ENCODE measurements around the gene RASA3.
"Not testable (repeated sequence)": the region's sequence is repeated elsewhere in the genome, so short reads cannot be mapped to it uniquely, and the experiment has no call there.

RASA3 gene

GRCh38 chr13:114124431-114124830 is 8.0 kb downstream of the RASA3 start:
- Histone ChIP-seq H3K36me3 (ENCODE audit: insufficient read depth, low read length) (no peaks in the 10 kb centered on the region), H3K4me1 (ENCODE audit: insufficient read depth, low read length) (peaks cover 34% of the 10 kb centered on the region), H3K9me3 (ENCODE audit: low read length) (no peaks in the 10 kb centered on the region), H2AFZ (ENCODE audit: low read depth, low read length) (no peak overlapping the region), H3K4me3 (ENCODE audit: low read length) (no peak overlapping the region), H3K27me3 (ENCODE audit: insufficient read depth, low read length) (no peaks in the 10 kb centered on the region)

DNA sequence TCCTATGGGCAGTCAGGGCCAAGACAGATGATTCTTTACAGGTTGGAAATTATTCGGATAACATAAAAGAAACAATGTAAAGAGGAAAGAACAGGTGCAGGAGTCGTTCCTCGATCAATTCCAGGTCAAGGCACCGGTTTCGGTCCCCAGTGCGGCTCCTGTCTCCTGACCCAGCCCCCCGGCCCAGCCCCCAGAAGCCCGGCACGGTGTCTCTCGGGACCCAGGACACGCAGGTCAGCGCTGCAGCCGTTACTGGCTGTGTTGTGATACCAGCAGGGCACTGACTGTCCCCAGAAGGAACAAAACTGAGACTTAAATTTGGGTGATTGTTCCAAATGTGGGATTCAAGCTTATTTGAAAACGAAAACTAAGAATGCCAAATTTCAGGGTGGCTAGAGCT is 8.5 kb downstream of the RASA3 start:
- H2AFZ ChIP-seq (ENCODE audit: low read depth, low read length), result no peak overlapping the region
- H3K36me3 ChIP-seq (ENCODE audit: insufficient read depth, low read length), result no peaks in the 10 kb centered on the region
- H3K4me3 ChIP-seq (ENCODE audit: low read length), result no peak overlapping the region
- peaks cover 34% of the 10 kb centered on the region for H3K4me1 ChIP-seq (ENCODE audit: insufficient read depth, low read length)
- no peaks in the 10 kb centered on the region for H3K9me3 ChIP-seq (ENCODE audit: low read length)
- H3K27me3 ChIP-seq (ENCODE audit: insufficient read depth, low read length), result no peaks in the 10 kb centered on the region

DNA sequence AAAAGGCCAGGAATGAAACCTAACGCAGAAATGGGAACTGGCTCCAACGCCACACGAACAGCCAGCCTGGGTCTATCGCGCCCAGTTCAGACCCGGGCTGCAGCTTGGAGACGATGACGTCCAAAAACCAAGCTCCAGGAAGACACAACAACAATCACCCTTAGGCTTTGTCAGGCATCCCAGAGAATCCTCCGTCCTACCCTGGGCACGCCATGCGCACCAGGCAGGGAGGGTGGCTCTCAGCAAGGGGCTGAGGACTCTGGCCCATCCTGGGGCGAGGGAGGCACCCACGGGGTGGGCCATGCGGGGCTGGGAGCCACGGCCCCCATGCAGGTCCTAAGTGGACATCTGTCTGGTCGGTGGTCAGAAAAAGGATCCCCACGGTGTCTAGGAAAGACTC is 9.0 kb downstream of the RASA3 start:
- H3K4me1 ChIP-seq (ENCODE audit: insufficient read depth, low read length), result peaks cover 34% of the 10 kb centered on the region
- no peaks in the 10 kb centered on the region for H3K36me3 ChIP-seq (ENCODE audit: insufficient read depth, low read length)
- no peaks in the 10 kb centered on the region for H3K27me3 ChIP-seq (ENCODE audit: insufficient read depth, low read length)
- no peak overlapping the region for H3K4me3 ChIP-seq (ENCODE audit: low read length)
- no peaks in the 10 kb centered on the region for H3K9me3 ChIP-seq (ENCODE audit: low read length)
- H2AFZ ChIP-seq (ENCODE audit: low read depth, low read length), result no peak overlapping the region

DNA sequence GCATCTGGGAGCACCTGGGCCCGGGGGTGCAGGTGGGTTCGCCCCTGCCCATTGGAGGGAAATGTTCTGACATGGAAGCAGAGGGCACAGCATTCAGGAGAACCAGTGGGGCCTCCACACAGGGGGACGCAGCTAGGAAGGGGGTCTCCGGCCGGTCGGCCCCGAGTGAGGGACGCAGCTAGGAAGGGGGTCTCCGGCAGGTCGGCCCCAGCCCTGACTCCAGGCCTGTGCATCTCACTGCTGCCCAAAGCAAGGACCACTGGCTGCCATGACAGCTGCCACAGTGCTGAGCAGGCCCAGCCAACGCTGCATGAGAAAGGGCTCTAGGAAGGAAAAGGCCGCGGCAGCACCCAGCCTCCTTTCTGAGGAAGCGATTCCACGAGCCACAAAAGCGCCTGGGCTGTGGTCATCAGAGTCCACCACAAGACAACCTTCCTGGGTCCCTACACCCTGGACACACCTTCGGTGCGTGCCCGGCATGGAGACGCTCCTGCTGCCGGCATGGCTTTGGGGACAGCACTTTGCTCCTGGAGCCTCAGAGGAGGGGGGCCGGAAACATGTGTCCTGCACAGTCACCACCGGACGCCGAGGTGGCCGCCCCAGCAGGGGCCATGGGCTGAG is 9.7 kb downstream of the RASA3 start:
- Histone ChIP-seq H3K4me3 (ENCODE audit: low read length) (no peak overlapping the region), H3K36me3 (ENCODE audit: insufficient read depth, low read length) (no peaks in the 10 kb centered on the region), H3K27me3 (ENCODE audit: insufficient read depth, low read length) (no peaks in the 10 kb centered on the region), H3K4me1 (ENCODE audit: insufficient read depth, low read length) (peaks cover 35% of the 10 kb centered on the region), H2AFZ (ENCODE audit: low read depth, low read length) (no peak overlapping the region), H3K9me3 (ENCODE audit: low read length) (no peaks in the 10 kb centered on the region)

- no peak overlapping the region for H3K4me3 ChIP-seq (ENCODE audit: low read length)
- no peak overlapping the region for H2AFZ ChIP-seq (ENCODE audit: low read depth, low read length)
- no peaks in the 10 kb centered on the region for H3K9me3 ChIP-seq (ENCODE audit: low read length)
- H3K27me3 ChIP-seq (ENCODE audit: insufficient read depth, low read length), result no peaks in the 10 kb centered on the region
- H3K4me1 ChIP-seq (ENCODE audit: insufficient read depth, low read length), result peaks cover 35% of the 10 kb centered on the region
- H3K36me3 ChIP-seq (ENCODE audit: insufficient read depth, low read length), result no peaks in the 10 kb centered on the region
These were observed 10.3 kb downstream of the RASA3 start for GRCh38 chr13:114122127-114122511.

DNA sequence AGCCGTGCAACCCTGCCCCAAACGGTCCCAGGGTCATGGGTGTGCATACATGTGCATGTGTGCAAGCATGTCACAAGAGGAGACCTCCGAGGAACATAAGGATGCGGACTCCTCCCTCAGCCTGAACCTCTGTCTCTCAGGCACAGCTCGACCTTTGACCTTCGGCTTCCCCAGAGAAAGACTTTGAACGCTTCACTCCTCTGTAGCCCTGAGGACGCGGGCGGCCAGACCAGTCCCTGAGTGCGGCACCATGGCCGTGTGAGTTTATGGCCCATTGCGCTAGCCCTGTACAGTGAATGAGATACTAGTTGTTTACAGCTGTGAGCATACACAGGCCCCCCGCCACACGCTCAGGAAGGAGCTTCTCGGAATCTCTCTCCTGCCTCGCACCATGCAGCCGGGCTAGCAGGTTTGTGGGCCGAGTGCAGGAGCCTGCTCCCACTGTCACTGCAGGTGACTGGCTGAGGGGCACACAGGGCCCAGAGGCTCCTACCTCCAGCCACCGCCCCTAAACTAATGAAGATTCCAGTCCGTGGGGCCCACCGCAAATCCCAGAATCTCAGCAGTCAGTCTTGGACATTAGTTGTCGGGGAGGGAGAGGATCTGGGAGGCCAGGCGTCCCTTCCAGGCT is 10.8 kb downstream of the RASA3 start:
- Histone ChIP-seq H3K4me1 (ENCODE audit: insufficient read depth, low read length) (peaks cover 35% of the 10 kb centered on the region), H3K36me3 (ENCODE audit: insufficient read depth, low read length) (no peaks in the 10 kb centered on the region), H3K9me3 (ENCODE audit: low read length) (no peaks in the 10 kb centered on the region), H3K27me3 (ENCODE audit: insufficient read depth, low read length) (no peaks in the 10 kb centered on the region), H2AFZ (ENCODE audit: low read depth, low read length) (no peak overlapping the region), H3K4me3 (ENCODE audit: low read length) (no peak overlapping the region)

DNA sequence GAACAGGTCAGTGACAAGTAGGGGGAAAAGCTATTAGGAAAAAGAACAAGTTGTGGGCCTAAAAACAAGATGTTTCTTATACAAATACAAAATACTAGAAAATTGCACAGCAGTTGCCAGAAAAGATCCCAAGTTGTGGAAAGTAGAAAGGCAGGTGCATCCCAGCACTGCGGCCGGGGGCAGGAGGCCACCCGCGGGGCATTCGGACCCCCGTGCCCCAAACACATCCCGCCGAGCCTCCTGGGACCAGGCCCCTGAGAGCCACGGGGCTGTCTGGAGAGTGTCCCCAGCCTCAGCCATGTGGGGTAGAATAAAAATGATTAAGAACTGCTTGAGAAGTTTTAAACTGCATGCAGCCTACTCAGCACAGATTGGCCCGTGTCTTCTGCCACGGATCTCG is 11.4 kb downstream of the RASA3 start:
- Histone ChIP-seq H3K36me3 (ENCODE audit: insufficient read depth, low read length) (no peaks in the 10 kb centered on the region), H3K4me3 (ENCODE audit: low read length) (no peak overlapping the region), H3K27me3 (ENCODE audit: insufficient read depth, low read length) (no peaks in the 10 kb centered on the region), H2AFZ (ENCODE audit: low read depth, low read length) (no peak overlapping the region), H3K4me1 (ENCODE audit: insufficient read depth, low read length) (peaks cover 38% of the 10 kb centered on the region), H3K9me3 (ENCODE audit: low read length) (no peaks in the 10 kb centered on the region)

DNA sequence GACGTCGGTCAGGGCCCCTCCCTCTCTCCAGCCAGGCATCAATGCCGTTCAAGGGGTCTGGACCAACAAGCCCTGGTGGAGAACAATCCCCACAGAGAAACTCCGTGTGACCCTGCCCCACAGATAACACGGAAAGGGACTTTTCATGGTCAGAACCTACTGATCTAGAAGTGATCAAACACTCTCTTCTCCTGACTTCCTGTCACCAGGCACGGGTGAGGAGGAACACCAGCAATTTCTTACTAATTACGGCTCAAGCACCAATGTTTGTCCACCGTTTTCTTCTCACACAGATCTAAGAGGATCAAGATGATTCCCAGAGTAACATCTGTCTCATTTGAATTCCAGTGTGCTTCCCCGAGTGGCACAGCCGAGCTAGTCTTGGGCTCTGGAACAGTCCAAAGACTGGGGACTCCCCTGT is 11.8 kb downstream of the RASA3 start:
- Histone ChIP-seq H2AFZ (ENCODE audit: low read depth, low read length) (no peak overlapping the region), H3K9me3 (ENCODE audit: low read length) (no peaks in the 10 kb centered on the region), H3K36me3 (ENCODE audit: insufficient read depth, low read length) (no peaks in the 10 kb centered on the region), H3K4me3 (ENCODE audit: low read length) (no peak overlapping the region), H3K4me1 (ENCODE audit: insufficient read depth, low read length) (peaks cover 43% of the 10 kb centered on the region), H3K27me3 (ENCODE audit: insufficient read depth, low read length) (no peaks in the 10 kb centered on the region)

- H3K9me3 ChIP-seq (ENCODE audit: low read length), result no peaks in the 10 kb centered on the region
- H3K4me3 ChIP-seq (ENCODE audit: low read length), result no peak overlapping the region
- peaks cover 2% of the 10 kb centered on the region for H3K36me3 ChIP-seq (ENCODE audit: insufficient read depth, low read length)
- peaks cover 44% of the 10 kb centered on the region for H3K4me1 ChIP-seq (ENCODE audit: insufficient read depth, low read length)
- no peak overlapping the region for H2AFZ ChIP-seq (ENCODE audit: low read depth, low read length)
- H3K27me3 ChIP-seq (ENCODE audit: insufficient read depth, low read length), result no peaks in the 10 kb centered on the region
These were observed 13.2 kb downstream of the RASA3 start for GRCh38 chr13:114119196-114119595.

GRCh38 chr13:114118511-114119123 is 13.8 kb downstream of the RASA3 start:
- peaks cover 2% of the 10 kb centered on the region for H3K36me3 ChIP-seq (ENCODE audit: insufficient read depth, low read length)
- H3K27me3 ChIP-seq (ENCODE audit: insufficient read depth, low read length), result no peaks in the 10 kb centered on the region
- H3K9me3 ChIP-seq (ENCODE audit: low read length), result no peaks in the 10 kb centered on the region
- H2AFZ ChIP-seq (ENCODE audit: low read depth, low read length), result no peak overlapping the region
- H3K4me3 ChIP-seq (ENCODE audit: low read length), result no peak overlapping the region
- peaks cover 44% of the 10 kb centered on the region for H3K4me1 ChIP-seq (ENCODE audit: insufficient read depth, low read length)

DNA sequence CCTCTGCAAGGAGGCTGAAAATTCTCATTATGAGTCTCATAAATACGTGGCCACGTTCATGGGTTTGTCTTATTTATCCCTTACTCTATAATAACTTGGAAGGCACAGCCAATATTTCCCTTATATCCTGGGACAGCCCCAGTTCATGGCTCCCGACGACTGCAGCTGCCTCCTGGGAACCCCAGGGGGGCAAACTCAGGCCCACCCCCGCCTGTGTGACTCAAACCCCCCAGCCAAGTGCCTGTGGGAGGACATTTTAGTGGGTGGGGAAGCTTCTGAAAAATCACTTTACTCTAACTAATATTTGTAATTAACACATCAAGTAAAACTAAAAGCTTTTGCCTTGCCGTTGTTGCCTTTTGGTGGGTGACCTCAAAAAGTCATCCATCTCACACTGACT is 14.3 kb downstream of the RASA3 start:
- no peaks in the 10 kb centered on the region for H3K27me3 ChIP-seq (ENCODE audit: insufficient read depth, low read length)
- H3K9me3 ChIP-seq (ENCODE audit: low read length), result no peaks in the 10 kb centered on the region
- no peak overlapping the region for H3K4me3 ChIP-seq (ENCODE audit: low read length)
- peaks cover 47% of the 10 kb centered on the region for H3K4me1 ChIP-seq (ENCODE audit: insufficient read depth, low read length)
- H3K36me3 ChIP-seq (ENCODE audit: insufficient read depth, low read length), result peaks cover 2% of the 10 kb centered on the region
- no peak overlapping the region for H2AFZ ChIP-seq (ENCODE audit: low read depth, low read length)

DNA sequence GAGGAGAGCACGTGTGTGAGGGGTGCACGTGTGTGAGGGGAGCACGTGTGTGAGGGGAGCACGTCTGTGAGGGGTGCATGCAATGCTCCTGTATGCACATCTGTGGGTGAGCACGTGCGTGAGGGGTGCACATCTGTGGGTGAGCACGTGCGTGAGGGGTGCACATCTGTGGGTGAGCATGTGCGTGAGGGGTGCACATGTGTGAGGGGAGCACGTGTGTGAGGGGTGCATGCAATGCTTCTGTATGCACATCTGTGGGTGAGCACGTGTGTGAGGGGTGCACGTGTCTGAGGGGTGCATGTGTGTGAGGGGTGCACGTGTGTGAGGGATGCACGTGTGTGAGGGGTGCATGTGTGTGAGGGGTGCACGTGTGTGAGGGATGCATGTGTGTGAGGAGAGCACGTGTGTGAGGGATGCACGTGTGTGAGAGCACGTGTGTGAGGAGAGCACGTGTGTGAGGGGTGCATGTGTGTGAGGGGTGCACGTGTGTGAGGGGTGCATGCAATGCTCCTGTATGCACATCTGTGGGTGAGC is 15.0 kb downstream of the RASA3 start:
- H3K9me3 ChIP-seq (ENCODE audit: low read length); H2AFZ ChIP-seq (ENCODE audit: low read depth, low read length); H3K27me3 ChIP-seq (ENCODE audit: insufficient read depth, low read length); H3K36me3 ChIP-seq (ENCODE audit: insufficient read depth, low read length); H3K4me3 ChIP-seq (ENCODE audit: low read length): not testable (repeated sequence)
- H3K4me1 ChIP-seq (ENCODE audit: insufficient read depth, low read length), result peaks cover 53% of the 10 kb centered on the region

DNA sequence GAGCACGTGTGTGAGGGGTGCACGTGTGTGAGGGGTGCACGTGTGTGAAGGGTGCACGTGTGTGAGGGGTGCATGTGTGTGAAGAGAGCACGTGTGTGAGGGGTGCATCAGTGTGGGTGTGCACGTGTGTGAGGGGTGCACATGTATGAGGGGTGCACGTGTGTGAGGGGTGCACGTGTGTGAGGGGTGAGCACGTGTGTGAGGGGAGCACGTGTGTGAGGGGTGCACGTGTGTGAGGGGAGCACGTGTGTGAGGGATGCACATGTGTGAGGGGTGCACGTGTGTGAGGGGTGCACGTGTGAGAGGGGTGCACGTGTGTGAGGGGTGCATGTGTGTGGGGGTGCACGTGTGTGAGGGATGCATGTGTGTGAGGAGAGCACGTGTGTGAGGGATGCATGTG is 15.7 kb downstream of the RASA3 start:
- no peaks in the 10 kb centered on the region for H3K9me3 ChIP-seq (ENCODE audit: low read length)
- H3K4me3 ChIP-seq (ENCODE audit: low read length), result no peak overlapping the region
- no peak overlapping the region for H2AFZ ChIP-seq (ENCODE audit: low read depth, low read length)
- H3K27me3 ChIP-seq (ENCODE audit: insufficient read depth, low read length), result no peaks in the 10 kb centered on the region
- peaks cover 54% of the 10 kb centered on the region for H3K4me1 ChIP-seq (ENCODE audit: insufficient read depth, low read length)
- peaks cover 2% of the 10 kb centered on the region for H3K36me3 ChIP-seq (ENCODE audit: insufficient read depth, low read length)
